Activated CD8-positive, alpha-beta T cell treated with anti-CD3 and anti-CD28 coated beads for 36 hours (primary cell): ENCODE results near the gene BICRA. TPM values are rescaled to one million over a fixed set of nuclear protein-coding genes. Genes with fewer than 3 reads are reported as not detected.
A peak's percentile ranks its signal among the peaks of the same experiment; 100 is the strongest.

Experiments used
- ATAC-seq: fragments of 200-7000 bp; cut with Tn5 transposase; one replicate; pipeline ENCODE4 v1.10.0; 2021; ENCODE audit warnings: mild to moderate bottlenecking, moderate library complexity
- CTCF ChIA-PET: fragments of 350-600 bp; sonication (Branson Sonifier 250); formaldehyde crosslinking; loops from one replicate; lab custom pipeline; 2021; ENCODE audit warnings: antibody characterized with exemption; lab: Charles Lee
- POLR2A ChIA-PET: fragments of 350-600 bp; sonication (Branson Sonifier 250); formaldehyde crosslinking; loops from one replicate; lab custom pipeline; 2021; ENCODE audit warnings: antibody characterized with exemption; lab: Charles Lee
- DNase-seq: peaks from one replicate; pipeline ENCODE4 v3.0.0-alpha.2; 2020
- H3K27ac Mint-ChIP-seq: one replicate; pipeline ENCODE4 v1.8.0; 2021; ENCODE audit warnings: mild to moderate bottlenecking, mixed read lengths
- H3K27me3 Mint-ChIP-seq: one replicate; pipeline ENCODE4 v1.8.0; 2021; ENCODE audit warnings: mixed read lengths
- H3K36me3 Mint-ChIP-seq: one replicate; pipeline ENCODE4 v1.8.0; 2021; ENCODE audit warnings: low read depth, mixed read lengths
- H3K4me1 Mint-ChIP-seq: one replicate; pipeline ENCODE4 v1.8.0; 2021; ENCODE audit warnings: low read depth, mixed read lengths
- H3K4me3 Mint-ChIP-seq: one replicate; pipeline ENCODE4 v1.8.0; 2021; ENCODE audit warnings: mild to moderate bottlenecking, moderate library complexity, mixed read lengths
- H3K9me3 Mint-ChIP-seq: one replicate; pipeline ENCODE4 v1.8.0; 2021; ENCODE audit warnings: mixed read lengths
- intact Hi-C: fragments of 100-400 bp; cut with micrococcal nuclease; formaldehyde crosslinking; loops from one replicate; pipeline ENCODE4 v1.10.0; 2022
- total RNA-seq, 2 experiments: library from RNA; stranded (reverse); gene quantifications; one replicate each; pipeline ENCODE4 v1.2.3, GENCODE V29; 2021
- TF ChIP-seq, protein P1 (sequence below): fragments of 200-600 bp; IDR thresholded peaks from one replicate; pipeline ENCODE4 v1.8.0; 2022; ENCODE audit warnings: antibody characterized with exemption, mild to moderate bottlenecking

The BICRA gene
- total RNA-seq, 2 experiments from 2014 or later = 8.7 to 8.8 TPM

DNA sequence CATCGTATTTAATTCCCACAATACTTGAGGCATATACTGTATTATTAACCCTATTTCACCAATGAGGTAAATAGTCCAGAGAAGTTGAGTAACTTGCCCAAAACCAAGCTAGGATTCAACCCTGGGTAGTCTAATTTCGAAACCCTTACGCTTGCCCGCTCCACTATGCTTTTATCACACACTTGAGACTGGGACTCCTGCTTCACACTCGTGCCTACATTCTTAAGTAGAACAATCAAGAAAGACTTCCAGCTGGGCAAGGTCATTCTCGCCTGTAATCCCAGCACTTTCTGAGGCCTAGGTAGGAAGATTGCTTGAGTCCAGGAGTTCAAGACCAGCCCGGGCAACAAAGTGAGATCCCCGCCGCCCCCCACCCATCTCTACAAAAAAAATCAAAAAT, 39.6 kb upstream of the BICRA start:
- no peak overlapping the region for H3K4me3 Mint-ChIP-seq
- intact Hi-C loops = no loop called here
- no peaks in the 10 kb centered on the region for H3K9me3 Mint-ChIP-seq
- H3K27me3 Mint-ChIP-seq = peaks cover 4% of the 10 kb centered on the region
- H3K4me1 Mint-ChIP-seq = peaks cover 4% of the 10 kb centered on the region
- H3K36me3 Mint-ChIP-seq = no peaks in the 10 kb centered on the region
- no peak overlapping the region for H3K27ac Mint-ChIP-seq
- ChIA-PET POLR2A (no interaction called here), CTCF (no interaction called here)
- ATAC-seq (no peak), DNase-seq (no peak)
- TF ChIP-seq, protein P1, sequence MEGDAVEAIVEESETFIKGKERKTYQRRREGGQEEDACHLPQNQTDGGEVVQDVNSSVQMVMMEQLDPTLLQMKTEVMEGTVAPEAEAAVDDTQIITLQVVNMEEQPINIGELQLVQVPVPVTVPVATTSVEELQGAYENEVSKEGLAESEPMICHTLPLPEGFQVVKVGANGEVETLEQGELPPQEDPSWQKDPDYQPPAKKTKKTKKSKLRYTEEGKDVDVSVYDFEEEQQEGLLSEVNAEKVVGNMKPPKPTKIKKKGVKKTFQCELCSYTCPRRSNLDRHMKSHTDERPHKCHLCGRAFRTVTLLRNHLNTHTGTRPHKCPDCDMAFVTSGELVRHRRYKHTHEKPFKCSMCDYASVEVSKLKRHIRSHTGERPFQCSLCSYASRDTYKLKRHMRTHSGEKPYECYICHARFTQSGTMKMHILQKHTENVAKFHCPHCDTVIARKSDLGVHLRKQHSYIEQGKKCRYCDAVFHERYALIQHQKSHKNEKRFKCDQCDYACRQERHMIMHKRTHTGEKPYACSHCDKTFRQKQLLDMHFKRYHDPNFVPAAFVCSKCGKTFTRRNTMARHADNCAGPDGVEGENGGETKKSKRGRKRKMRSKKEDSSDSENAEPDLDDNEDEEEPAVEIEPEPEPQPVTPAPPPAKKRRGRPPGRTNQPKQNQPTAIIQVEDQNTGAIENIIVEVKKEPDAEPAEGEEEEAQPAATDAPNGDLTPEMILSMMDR = no peak

- Mint-ChIP-seq H3K27me3 (peaks cover 4% of the 10 kb centered on the region), H3K4me3 (no peak overlapping the region), H3K4me1 (peaks cover 18% of the 10 kb centered on the region), H3K9me3 (no peaks in the 10 kb centered on the region), H3K36me3 (no peaks in the 10 kb centered on the region), H3K27ac (no peak overlapping the region)
- ATAC-seq = no peak
- CTCF ChIA-PET = no interaction called here
- POLR2A ChIA-PET = no interaction called here
- TF ChIP-seq, protein P1 = no peak
- intact Hi-C loops = no loop called here
- no peak for DNase-seq
Observed at GRCh38 chr19:47572635-47573034, 36.3 kb upstream of the BICRA start.

- ChIA-PET POLR2A (interaction anchor here (0.7 to 1.1 kb wide), 2 partner anchors 21 to 27 kb away, joined by 3 read pairs; no protein-coding TSS in a partner anchor), CTCF (no interaction called here)
- Mint-ChIP-seq H3K36me3 (no peaks in the 10 kb centered on the region), H3K27ac (no peak within 1 kb of the TSS), H3K4me3 (no peak within 1 kb of the TSS), H3K27me3 (peaks cover 4% of the 10 kb centered on the region), H3K4me1 (peaks cover 23% of the 10 kb centered on the region), H3K9me3 (no peaks in the 10 kb centered on the region)
- ATAC-seq = peak; percentile 88
- TF ChIP-seq, protein P1 = no peak
- intact Hi-C loops = no loop called here
- peak; percentile 79 for DNase-seq
Observed at GRCh38 chr19:47573071-47574026, 35.6 kb upstream of the BICRA start, which contains the start of gene ZNF541. TSS of gene ZNF541 (minus strand) at chr19:47573148. CDS start at chr19:47555856, 17,292 bp downstream.

- DNase-seq (no peak), ATAC-seq (no peak)
- Mint-ChIP-seq H3K4me1 (peaks cover 39% of the 10 kb centered on the region), H3K27ac (no peak overlapping the region), H3K4me3 (no peak overlapping the region), H3K27me3 (no peaks in the 10 kb centered on the region), H3K36me3 (no peaks in the 10 kb centered on the region), H3K9me3 (no peaks in the 10 kb centered on the region)
- TF ChIP-seq, protein P1 = no peak
- CTCF ChIA-PET = no interaction called here
- intact Hi-C loops = no loop called here
- POLR2A ChIA-PET = no interaction called here
Observed at GRCh38 chr19:47580397-47580796, 28.5 kb upstream of the BICRA start.
